Activated effector memory CD4-positive, alpha-beta T cell treated with Interleukin-2 at 50 U/mL for 16 hours (primary cell): ENCODE measurements around the gene CALHM2.
"Not testable (repeated sequence)": the region's sequence is repeated elsewhere in the genome, so short reads cannot be mapped to it uniquely, and the experiment has no call there.

Source experiments
- DNase-seq: peaks from one replicate; pipeline ENCODE4 v3.0.0-alpha.2; 2020

Gene CALHM2, protein sequence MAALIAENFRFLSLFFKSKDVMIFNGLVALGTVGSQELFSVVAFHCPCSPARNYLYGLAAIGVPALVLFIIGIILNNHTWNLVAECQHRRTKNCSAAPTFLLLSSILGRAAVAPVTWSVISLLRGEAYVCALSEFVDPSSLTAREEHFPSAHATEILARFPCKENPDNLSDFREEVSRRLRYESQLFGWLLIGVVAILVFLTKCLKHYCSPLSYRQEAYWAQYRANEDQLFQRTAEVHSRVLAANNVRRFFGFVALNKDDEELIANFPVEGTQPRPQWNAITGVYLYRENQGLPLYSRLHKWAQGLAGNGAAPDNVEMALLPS

GRCh38 chr10:103451831-103452505 is at the start of gene CALHM2:
TSS of gene CALHM2 (minus strand) at chr10:103452370. CDS start at chr10:103449941, 2,429 bp downstream.
- peak; percentile 48 for DNase-seq

DNA sequence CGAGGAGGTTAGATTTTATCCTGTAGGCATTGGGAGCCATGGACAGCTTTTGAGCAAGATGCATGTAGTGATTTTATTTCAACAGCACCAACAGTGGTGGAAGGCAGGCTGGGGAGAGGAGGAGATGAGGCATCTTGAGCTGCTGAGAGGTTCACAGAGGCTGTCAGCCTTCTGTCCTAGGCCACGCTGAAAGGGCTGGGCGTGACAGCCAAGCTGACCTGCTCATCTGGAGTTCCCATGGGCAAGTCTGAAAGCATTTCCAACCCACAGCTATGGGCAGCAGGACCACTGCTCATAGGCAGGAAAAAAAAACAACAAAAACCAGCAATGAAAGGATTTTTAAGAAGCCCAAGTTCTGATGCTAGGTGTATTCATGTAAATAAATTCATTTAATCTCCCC is 49.0 kb upstream of the CALHM2 start:
- DNase-seq, result no peak

GRCh38 chr10:103500481-103500880 is 48.3 kb upstream of the CALHM2 start:
- no peak for DNase-seq

DNA sequence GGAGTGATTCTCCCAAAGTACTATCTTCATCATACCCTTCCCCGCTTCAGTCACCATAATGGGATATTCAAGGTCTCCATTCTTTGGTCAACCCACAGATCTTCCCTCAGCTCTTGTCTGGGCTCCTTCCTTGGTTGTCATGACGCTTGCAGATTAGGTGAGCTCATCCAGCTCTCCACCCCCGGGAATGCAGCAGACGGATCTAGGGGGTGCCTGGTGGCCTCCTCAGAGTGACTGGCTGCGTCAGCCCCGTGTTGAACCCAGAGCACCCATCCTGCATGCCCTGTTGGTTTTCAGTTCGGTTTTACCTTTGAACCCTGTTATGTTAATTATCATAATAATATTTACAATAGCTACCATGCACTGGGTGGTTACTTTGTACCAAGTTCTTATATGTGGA is 47.7 kb upstream of the CALHM2 start:
- no peak for DNase-seq

DNA sequence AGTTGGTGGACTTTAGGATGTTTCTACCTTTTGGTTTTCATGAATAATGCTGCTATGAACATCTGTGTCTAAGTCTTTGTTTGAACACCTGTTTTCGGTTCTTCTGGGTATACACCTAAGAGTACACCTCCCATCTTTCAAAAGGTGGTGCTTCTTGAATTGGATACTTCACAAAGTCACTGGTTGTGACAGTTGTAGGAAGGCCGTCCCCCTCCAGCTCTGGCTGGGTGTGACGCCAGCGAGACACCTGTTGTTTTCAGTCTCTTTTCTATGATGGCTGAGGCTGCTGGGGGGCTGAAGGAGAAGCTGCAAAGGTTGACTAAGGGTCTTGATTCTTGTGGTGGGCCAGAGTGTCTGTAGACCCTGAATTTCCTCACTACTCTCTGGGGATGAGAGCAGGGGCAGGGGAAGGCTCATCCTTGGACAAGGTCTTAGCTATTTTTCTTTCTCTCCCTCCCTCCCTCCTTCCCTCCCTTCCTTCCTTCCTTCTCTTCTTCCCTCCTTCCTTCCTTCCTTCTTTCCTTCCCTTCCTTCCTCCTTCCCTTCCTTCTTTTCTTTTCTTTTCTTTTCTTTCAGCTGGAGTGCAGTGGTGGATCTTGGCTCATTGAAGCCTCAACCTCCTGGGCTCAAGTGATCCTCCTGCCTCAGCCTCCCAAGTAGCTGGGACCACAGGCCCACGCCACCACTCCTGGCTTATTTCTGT is 46.9 kb upstream of the CALHM2 start:
- DNase-seq, result no peak

DNA sequence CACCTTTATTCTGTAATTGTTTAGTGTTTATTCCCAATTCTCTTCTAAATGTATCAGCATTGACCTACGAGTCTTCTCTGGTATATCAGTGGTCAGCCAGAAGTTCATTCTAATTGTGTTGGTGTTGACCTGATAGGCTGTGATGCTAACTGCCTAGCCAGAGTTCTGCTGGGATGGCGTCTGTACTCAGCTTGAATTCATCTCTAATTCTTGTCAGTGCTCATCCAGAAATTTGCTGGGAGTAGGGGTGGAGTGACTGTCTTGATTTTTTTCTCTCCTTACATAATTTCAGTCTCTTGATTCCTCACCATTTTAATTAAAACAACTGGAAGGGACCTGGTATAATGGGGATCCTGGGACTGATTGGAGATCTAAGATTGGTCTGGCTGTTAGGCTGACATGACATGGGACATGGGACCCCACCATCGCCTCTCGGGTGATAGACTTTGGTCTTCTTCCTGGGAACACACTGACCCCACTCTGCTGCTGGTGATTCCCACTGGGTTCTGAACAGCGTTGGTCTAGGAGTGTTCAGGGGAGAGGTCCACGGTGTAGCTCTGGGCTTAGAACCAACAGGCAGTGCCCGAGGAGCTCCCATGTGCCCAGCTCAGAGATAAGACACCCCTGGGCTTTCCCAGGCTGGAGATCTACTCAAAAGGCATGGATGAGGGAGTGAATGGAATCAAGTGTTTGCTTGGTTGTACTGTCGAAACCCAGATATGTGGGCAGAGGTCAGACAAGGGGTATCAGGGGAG is 45.2 kb upstream of the CALHM2 start:
- no peak for DNase-seq

DNA sequence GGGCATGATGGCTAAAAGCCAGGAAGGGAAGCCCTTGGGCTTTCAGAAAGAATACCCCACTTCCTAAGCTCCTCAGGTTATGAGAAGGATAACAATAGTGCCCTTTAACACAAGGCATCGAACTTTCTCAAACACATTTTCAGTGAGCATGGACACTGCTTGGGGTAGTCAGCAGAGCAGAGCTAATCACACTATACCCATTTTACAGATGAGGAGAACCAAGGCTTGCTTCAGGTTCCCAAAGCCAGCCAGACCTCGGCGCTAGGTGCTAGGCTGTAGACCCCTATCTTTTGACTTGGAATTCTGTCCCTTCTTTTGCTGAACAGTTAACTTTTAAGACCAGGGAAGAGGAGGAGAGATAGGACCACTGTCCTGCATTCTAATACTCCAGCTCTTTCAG is 43.2 kb upstream of the CALHM2 start:
- DNase-seq, result no peak

DNA sequence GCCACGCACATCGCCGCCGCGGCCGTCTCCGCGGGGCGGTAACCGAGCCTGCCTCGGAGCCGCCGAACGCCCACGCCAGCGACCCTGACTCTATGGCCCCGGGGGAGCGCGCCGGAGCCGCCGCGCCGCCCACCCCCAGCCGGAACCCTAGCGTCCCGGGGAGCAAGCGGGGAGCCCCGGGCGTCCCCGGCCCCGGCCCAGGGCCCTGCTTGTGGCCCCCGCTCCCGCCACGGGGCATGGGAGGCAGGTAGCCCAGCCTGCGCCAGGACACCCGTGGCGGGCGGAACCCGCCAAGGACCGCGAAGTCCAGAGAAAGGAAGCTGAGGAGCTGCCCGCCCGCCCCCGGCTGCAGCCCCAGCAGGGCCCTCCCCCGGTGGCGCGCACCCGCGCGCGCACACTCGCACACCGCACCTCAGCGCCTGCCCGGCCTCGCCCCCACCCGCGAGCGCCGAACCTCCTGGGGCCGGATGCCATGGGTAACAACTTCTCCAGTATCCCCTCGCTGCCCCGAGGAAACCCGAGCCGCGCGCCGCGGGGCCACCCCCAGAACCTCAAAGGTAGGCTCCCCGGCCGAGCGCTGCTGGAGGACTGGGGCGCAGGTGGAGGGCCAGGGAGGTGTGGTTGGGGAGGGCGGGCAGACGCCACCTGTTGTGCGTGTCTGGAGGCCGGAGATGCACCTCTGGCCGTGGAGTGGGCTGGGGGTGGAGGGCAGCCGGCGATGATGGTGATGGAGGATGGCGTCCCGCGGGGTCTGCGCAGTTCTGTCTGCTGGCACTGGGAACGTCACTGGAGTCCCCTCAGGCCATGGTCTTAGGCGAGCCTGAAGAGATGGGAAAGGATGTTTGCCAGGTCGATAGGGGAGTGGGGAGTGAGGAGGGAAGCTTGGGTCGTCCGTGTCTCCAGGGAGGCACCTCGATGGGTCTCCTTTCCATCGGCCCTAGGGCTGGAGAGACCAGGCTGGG is 42.0 kb upstream of the CALHM2 start:
- no peak for DNase-seq

GRCh38 chr10:103493362-103493915 is 41.3 kb upstream of the CALHM2 start, which contains the start of gene NEURL1:
TSS of gene NEURL1 (plus strand) at chr10:103493705. CDS start at chr10:103494388, 683 bp downstream.
- DNase-seq, result no peak

- DNase-seq, result no peak
Measured at GRCh38 chr10:103492655-103493261, 40.6 kb upstream of the CALHM2 start.

- no peak for DNase-seq
Measured at GRCh38 chr10:103491729-103492364, 39.7 kb upstream of the CALHM2 start.

- DNase-seq, result no peak
Measured at GRCh38 chr10:103490986-103491314, 38.8 kb upstream of the CALHM2 start.

- no peak for DNase-seq
Measured at GRCh38 chr10:103487410-103487708, 35.2 kb upstream of the CALHM2 start.

DNA sequence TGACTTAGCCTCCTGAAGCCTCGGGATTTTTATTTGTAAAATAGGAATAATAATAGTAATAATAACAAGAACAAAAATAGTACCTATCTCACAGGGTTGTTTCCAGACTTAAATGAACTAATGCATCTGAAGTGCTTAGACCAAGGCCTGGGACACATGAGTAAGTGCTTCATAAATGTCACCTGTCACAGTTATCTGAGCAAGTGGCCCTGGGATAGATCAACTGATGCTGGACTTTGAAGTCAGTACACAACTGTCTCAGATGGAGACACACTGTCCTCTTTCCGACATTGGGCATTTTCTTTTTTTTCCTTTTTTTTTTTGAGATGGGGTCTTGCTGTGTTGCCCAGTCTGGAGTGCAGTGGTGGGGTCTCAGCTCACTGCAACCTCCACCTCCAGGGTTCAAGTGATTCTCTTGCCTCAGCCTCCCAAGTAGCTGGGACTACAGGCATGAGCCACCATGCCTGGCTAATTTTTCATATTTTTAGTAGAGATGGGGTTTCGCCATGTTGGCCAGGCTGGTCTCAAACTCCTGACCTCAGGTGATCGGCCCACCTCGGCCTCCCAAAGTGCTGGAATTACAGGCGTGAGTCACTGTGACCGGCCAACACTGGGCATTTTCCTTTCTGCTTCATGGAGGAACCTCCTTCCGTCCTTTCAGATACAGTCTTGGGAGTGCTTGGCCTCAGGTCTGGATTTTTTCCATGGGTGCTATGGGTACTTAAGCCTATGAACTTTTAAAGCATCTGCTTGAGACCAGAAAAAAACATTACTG is 34.7 kb upstream of the CALHM2 start:
- DNase-seq, result not testable (repeated sequence)

DNA sequence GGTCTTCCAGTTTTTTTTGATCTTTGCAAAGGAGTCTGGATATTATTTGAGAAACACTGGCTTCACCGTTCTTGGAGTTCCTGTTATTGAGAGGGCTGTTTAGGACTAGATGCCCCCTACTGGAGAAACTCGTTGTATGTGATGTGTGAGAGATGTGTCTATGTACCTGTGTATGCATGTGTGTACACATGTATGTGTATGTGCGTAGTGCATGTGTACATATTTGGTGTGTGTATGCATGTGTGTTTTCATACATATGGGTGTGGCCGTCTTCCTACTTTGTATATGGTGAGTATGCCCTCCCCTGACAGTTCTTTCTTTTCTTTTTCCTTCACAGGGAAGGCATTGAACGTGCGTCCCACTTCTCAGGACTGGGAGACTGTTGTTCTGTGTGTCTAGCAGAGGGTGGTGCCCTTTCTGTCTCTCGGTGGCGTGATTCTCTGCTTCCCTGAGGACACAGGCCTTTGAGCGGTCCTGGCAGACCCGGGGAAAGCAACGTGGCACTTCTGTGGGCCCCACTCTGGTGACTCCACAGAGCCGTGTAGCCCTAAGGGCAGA is 29.9 kb upstream of the CALHM2 start:
- DNase-seq, result no peak

DNA sequence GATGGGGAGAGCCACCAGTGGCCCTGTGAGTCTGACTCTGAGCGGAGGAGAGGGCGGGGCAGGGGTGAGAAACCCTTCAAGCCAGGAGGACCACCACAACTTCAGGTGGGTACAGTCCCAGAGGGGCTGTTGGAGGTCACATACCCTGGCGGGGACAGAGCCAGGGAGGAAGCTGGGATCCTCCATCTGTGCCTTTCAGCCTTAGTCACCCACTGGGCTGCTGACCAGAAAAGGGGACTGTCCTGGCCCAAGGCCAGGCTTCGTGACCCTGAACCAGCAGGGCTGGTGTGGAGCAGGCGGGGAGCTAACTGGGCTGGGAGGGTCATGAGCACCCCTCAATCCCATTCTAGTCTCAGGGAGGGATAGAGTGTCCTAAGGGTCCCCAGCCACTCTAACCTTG is 28.4 kb upstream of the CALHM2 start:
- DNase-seq, result no peak

- DNase-seq, result no peak
Measured at GRCh38 chr10:103479135-103479534, 27.0 kb upstream of the CALHM2 start, which contains the start of gene CALHM3. TSS of gene CALHM3 (minus strand) at chr10:103479240. CDS start at chr10:103479032, 208 bp downstream.

- no peak for DNase-seq
Measured at GRCh38 chr10:103478671-103479070, 26.5 kb upstream of the CALHM2 start.

DNA sequence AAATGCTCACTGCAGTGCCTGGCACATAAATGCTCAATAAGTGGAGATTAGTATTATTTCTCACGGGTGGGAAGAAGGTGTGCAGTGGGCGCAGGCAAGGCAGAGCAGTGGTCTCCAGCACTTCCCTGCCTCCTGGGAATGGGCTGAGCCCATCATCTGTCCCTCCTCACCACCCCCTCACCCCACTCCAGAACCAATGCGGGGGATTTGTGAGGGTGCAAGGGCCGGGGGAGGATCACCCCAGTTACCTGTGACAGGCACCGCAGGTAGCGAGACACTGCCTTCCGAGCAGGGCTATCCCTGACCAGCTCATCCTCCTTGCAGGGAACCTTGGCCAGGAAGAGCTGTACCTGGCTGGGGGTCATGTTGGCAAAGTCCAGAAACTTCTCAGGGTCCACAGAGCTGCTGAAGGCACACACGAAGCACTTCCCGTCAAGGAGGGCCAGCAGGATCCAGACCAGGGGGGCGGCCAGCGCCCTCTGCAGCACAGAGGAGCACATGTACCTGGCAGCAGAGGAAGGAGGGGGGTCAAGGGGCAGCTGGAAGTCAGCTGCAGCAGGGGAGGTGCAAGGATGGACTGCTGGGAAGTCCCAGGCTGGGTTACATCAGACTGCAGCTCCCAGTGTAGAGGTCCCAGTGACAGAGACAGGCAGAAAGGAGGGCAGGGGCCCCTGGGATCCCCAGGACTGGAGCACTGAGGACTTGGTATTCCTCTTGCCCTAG is 24.0 kb upstream of the CALHM2 start:
- DNase-seq, result no peak
